H1 (cell line): ENCODE results near the gene TMEM63C. TPM values are rescaled to one million over a fixed set of nuclear protein-coding genes. Genes with fewer than 3 reads are reported as not detected.

Source experiments
- GABPA ChIP-seq: IDR thresholded peaks from 2 replicates; pipeline ENCODE4 v1.6.1; 2011; ENCODE audit warnings: mild to moderate bottlenecking, low read length, moderate library complexity, borderline replicate concordance; ENCODE audit not compliant: insufficient read depth
- JUND ChIP-seq: IDR thresholded peaks from 2 replicates; pipeline ENCODE4 v1.6.1; 2011; ENCODE audit warnings: mild to moderate bottlenecking, improper control_type of control experiment, low read length
- KDM5A ChIP-seq: fragments of 200-600 bp; IDR thresholded peaks from 2 replicates; pipeline ENCODE4 v1.7.1; 2012; ENCODE audit warnings: mild to moderate bottlenecking, low read length, inconsistent platforms, mixed read lengths
- RNF2 ChIP-seq: fragments of 200-900, 300-1000 bp; sonication (generic); IDR thresholded peaks from 2 replicates; pipeline ENCODE4 v1.7.1; 2016; ENCODE audit warnings: borderline replicate concordance, low read depth, mild to moderate bottlenecking, antibody characterized with exemption, low read length; ENCODE audit not compliant: poor library complexity, severe bottlenecking; ENCODE audit errors: missing control alignments
- TBP ChIP-seq: IDR thresholded peaks from 2 replicates; pipeline ENCODE4 v1.6.1; 2011; ENCODE audit warnings: low read depth, low read length, improper control_type of control experiment
- polyA plus RNA-seq, 7 experiments: library from polyadenylated mRNA; depleted of rRNA in 3 of 7; stranded (reverse) in 5 of 7; unstranded in 2 of 7; fragments of >200 nt in 5 of 7; fragments of 200-250 nt in 2 of 7; gene quantifications; 1 replicate in 5 of 7; 2 replicates in 1 of 7; 4 replicates in 1 of 7; pipeline versions ENCODE4 v1.2.1 to v1.2.3, GENCODE V29; 2011 to 2013; ENCODE audit warnings: missing spikeins in 2 of 7, mixed read lengths in 2 of 7
- total RNA-seq: library from RNA; stranded (reverse); fragmentation: NEBNext Ultra II Directional; extraction: Animal tissue kit (Norgen Biotek cat#: 25700); gene quantifications from 2 replicates; pipeline ENCODE4 v1.2.1, GENCODE V29; 2021

TMEM63C gene
- total and polyA plus RNA-seq, 2 of the 8 experiments (the other 6 are each of a cell fraction or from before 2014, with no cell fraction given): 3.0 to 7.6 TPM

DNA sequence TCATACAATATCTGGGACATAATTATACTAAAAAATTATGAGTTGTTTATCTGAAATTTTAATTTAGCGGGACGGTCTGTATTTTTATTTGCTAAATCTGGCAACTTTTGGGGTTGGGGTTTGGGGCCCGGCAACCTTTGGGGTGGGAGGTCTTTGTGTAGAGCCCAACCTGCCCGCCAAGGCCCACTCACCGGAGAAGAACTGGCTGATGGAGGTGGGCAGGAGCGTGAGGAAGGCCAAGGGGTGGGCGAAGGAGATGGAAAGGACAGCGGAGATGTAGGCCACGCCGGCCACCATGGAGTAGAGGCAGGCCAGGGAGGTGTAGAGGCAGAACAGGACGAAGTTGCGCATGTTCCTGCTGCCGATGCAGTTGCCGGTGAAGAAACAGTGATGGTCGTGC is 42.6 kb upstream of the TMEM63C start (continued):
- TF ChIP-seq TBP: no peak
- no peak for TF ChIP-seq RNF2
- no peak for TF ChIP-seq GABPA
- no peak for TF ChIP-seq KDM5A
- TF ChIP-seq JUND: no peak
